NK-92 treated with Interleukin-12 subunit alpha and Interleukin-12 subunit beta, amount 100 ng/mL, for 24 hours (cell line): ENCODE data around the gene YTHDF2.
"Not testable (repeated sequence)": the region's sequence is repeated elsewhere in the genome, so short reads cannot be mapped to it uniquely, and the experiment has no call there.

Experiments used
- DNase-seq: peaks from one replicate; lab custom pipeline; 2025; lab: John Stamatoyannopoulos, UW

The YTHDF2 gene

DNA sequence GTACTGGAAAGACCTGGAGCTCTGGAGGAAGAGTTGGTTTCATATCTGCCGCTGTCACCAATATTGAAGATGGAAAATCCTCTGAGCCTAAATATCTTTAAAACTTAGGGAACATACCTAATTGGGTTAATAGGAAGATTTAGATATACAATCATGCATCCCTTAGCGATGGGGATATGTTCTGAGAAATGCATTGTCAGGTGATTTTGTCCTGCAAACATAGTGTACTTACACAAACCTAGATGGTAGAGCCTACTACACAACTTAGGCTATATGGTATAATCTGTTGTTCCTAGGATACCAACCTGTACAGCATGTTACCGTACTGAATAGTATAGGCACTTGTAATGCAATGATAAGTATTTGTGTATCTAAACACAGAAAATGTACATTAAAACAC is 22.5 kb downstream of the YTHDF2 start:
- DNase-seq, result no peak

- DNase-seq, result no peak
Measured at GRCh38 chr1:28761189-28761588, 24.4 kb downstream of the YTHDF2 start.

DNA sequence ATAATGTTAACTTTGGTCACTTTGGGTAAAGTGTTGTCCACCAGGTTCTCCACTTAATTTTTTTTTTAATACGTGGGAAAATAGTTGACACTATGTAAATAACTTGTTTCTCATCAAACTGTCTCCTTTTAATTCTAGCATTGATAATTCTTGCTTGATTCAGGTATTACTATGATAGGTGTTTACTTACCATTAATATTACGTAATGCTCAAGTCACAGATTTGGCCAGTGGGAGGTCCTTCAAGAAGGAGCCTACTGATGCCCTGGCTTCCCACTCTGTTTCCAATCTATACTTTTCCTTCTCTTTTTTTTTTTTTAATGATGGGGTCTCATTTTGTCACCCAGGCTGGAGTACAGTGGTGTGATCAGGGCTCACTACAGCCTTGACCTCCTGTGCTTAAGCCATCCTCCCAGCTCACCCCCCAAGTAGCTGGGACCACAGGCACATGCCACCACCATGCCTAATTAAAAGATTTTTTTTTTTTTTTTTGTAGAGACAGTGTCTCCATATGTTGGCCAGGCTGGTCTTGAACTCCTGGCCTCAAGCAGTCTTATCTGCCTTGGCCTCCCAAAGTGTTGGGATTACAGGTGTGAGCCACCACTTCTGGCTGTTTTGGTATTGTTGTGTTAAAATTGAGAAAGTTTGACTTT is 29.9 kb downstream of the YTHDF2 start:
- no peak for DNase-seq

DNA sequence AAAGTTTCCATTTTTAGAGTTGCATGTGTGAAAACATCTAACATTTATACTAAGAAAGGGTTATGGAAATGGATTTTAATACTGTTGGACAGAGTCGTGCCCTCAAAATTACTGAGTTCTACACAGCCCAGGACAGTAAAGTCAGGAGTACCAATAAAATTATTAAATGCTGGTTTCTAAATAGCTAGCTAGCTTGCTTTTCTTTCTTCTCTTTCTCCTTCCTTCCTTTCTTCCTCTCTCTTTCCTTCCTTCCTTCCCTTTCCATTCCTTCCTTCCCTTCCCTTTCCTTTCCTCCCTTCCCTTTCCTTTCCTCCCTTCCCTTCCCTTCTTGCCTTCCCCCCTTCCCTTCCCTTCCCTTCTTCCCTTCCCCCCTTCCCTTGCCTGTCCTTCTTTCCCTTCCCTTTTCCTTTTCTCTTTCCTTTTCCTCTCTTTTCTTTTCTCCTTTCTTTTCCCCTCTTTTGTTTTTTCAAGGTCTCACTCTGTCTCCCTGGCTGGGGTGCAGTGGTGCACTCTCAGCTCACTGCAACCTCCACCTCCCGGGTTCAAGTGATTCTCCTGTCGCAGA is 33.9 kb downstream of the YTHDF2 start:
- DNase-seq, result no peak

- DNase-seq, result not testable (repeated sequence)
Measured at GRCh38 chr1:28771921-28772320, 35.2 kb downstream of the YTHDF2 start.

- no peak for DNase-seq
Measured at GRCh38 chr1:28773105-28773504, 36.4 kb downstream of the YTHDF2 start.

DNA sequence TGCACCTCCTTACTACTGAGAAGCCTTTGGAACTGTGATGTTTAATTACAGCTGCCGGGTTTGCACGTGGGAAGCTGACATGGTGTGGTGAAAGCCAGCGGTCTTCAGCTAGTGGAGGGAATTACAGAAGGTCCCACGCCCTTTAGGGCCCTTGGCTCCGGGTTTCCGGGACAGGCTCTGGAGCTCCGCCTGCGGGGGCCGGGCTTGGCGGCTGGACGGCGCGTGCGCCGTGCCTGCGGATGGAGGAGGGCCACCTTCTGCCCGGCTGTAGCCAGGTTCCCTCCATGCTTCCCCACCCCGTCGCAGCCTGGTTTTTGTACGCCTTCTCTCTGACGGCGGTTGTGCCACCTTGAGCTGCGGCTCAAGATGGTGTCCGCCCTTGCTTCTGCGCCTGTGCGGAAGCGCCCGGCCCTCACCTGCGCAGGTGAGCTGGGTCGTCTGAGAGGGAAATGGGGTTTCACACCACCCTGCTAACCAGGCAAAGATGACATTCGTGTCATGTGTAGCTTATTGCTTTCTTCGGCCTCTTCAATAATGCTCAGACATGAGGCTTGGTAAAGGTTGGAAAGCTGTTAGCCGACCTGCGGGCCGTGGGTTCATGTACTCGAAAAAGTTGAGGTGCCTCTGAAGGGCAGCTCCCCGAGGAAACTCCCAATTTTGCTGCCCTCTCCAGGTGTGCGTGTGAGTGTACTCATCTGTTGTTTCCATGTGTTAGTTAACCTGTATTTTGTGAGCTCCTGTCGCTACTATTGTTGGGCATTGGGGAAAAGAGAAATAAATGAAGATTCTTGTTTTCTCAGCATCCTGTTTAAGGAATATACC is 38.6 kb downstream of the YTHDF2 start:
- no peak for DNase-seq

DNA sequence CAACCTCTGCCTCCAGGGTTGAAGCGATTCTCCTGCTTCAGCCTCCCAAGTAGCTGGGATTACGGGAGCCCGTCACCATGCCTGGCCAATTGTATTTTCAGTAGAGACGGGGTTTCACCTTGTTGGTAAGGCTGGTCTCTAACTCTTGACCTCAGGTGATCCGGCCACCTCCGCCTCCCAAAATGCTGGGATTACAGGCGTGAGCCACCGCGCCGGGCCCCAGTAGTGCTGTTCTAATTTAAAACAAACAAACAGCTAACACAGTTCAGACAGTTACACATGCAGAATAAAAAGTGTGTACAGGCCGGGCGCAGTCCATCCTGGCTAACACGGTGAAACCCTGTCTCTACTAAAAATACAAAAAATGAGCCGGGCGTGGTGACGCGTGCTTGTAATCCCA is 39.6 kb downstream of the YTHDF2 start:
- no peak for DNase-seq

GRCh38 chr1:28778021-28778420 is 41.3 kb downstream of the YTHDF2 start:
- no peak for DNase-seq

- no peak for DNase-seq
Measured at GRCh38 chr1:28779751-28780408, 43.1 kb downstream of the YTHDF2 start.

DNA sequence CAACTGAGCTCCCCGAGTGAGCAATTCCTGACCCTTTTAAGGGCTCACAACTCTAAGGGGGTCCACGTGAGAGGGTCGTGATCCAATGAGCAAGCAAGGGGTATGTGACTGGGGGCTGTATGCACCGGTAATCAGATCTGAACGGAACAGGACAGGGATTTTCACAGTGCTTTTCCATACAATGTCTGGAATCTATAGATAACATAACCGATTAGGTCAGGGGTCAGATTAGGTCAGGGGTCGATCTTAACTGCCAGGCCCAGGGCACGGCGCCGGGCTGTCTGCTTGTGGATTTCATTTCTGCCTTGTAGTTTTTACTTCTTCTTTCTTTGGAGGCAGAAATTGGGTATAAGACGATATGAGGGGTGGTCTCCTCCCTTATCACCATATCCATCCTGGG is 44.6 kb downstream of the YTHDF2 start:
- no peak for DNase-seq

GRCh38 chr1:28782011-28782410 is 45.3 kb downstream of the YTHDF2 start:
- DNase-seq, result no peak

GRCh38 chr1:28783363-28783762 is 46.6 kb downstream of the YTHDF2 start:
- DNase-seq, result no peak

GRCh38 chr1:28789412-28789811 is 52.7 kb downstream of the YTHDF2 start:
- DNase-seq, result no peak

- DNase-seq, result no peak
Measured at GRCh38 chr1:28789816-28790215, 53.1 kb downstream of the YTHDF2 start.

DNA sequence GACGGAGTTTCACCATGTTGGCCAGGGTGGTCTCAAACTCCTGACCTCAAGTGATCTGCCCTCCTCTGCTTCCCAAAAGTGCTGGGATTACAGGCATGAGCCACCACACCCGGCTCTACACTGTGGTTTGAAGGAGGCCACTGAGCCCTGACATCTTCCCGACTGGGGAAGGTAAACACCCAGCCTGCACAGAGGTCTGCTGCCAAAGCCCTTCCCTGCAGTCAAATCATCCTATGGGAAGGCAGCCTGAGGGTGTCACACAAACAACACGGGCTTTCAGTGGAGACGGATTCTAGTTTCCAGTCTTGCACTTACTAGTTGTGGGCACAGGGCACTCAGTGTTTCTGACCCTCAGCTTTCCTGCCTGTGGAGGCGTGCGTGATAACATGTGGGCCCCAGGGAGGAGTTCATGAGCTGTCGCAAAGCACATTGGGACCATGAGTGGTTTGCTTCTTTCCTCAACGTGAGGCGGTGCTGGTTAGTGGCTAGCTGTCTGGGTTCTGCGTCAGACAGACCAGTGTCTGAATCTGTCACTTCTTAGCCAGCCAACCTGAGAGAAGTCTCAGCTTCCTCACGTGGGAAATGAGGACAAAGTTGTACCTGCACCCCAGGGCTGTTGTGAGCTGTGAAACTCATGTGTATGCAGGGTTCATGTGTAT is 53.8 kb downstream of the YTHDF2 start:
- DNase-seq, result no peak

DNA sequence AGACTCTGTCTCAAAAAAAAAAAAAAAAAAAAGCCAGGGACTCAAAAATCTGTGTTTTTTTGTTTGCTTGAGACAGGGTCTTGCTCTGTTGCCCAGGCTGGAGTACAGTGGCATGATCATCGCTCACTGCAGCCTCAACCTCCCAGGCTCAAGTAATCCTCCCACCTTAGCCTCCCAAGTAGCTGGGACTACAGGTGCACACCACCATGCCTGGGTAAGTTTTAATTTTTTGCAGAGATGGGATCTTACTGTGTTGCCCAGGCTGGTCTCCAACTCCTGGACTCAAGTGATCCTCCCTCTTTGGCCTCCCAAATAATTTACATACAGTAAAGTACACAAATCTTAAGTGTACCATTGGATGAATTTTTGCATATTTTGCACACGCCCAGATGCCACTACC is 55.2 kb downstream of the YTHDF2 start:
- not testable (repeated sequence) for DNase-seq

GRCh38 chr1:28792644-28793121 is 55.9 kb downstream of the YTHDF2 start:
- no peak for DNase-seq

GRCh38 chr1:28794582-28794981 is 57.8 kb downstream of the YTHDF2 start:
- not testable (repeated sequence) for DNase-seq

GRCh38 chr1:28796352-28797211 is 59.8 kb downstream of the YTHDF2 start:
- DNase-seq, result no peak

DNA sequence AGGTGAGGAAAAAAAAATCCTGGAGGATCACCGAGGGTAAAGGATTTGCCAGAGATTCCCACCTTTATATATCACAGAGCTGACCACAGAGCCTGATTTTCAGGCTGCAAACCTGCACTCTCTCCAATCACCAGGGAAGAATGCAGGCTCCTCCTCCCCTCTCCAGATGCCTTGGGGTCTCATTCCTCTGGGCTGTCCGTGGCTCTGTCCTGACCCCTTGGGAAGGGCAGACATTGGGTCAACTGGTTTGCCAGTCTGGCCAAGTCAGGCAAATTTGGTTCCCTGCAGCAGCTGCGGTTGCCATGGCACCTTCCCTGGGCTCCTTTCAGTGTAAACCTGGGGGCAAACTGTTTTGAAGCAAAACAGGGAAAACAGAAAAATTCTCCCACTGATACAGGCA is 63.6 kb downstream of the YTHDF2 start:
- DNase-seq, result no peak
